HG03135 (cell line): ENCODE measurements around the gene TMEM131.

ENCODE experiments used
- ATAC-seq: cut with Tn5 transposase; IDR thresholded peaks from one replicate; pipeline ENCODE4 v1.9.1; 2021; ENCODE audit warnings: mild to moderate bottlenecking, moderate library complexity; ENCODE audit not compliant: unreplicated experiment

The TMEM131 gene

DNA sequence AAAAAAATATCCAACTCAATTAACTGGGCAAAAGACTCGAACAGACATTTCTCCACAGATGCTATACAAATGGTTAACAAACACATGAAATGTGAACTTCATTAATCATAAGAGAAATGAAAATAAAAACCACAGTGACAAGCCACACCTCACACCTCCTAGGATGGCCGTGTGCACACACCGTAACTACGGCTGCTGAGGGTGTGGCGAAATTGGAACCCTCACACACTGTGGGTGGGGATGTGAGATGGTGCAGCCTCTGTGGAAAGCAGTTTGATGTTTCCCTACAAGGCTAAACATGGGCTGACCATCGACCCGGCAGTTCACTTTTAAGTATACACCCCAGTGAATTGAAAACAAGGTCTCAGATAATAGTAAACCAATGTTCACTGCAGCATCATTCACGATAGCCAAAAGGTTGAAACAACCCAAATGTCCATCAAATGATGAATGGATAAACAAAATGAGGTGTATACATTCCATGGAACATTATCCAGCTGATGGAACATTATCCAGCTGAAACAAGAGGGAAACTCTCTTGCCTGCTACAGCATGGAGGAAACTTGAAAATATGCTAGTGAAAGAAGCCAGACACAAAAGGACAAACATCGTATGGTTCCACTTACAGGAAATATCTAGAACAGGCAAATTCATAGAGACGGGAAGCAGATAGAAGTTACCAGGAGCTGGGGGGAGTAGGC is 250.1 kb downstream of the TMEM131 start:
- no peak for ATAC-seq

- no peak for ATAC-seq
Measured at GRCh38 chr2:97743913-97744312, 251.8 kb downstream of the TMEM131 start.

GRCh38 chr2:97742381-97742847 is 253.3 kb downstream of the TMEM131 start:
- no peak for ATAC-seq

GRCh38 chr2:97741686-97742085 is 254.1 kb downstream of the TMEM131 start:
- no peak for ATAC-seq

GRCh38 chr2:97741251-97741650 is 254.5 kb downstream of the TMEM131 start:
- ATAC-seq = no peak

- ATAC-seq = no peak
Measured at GRCh38 chr2:97740590-97741182, 255.1 kb downstream of the TMEM131 start.

DNA sequence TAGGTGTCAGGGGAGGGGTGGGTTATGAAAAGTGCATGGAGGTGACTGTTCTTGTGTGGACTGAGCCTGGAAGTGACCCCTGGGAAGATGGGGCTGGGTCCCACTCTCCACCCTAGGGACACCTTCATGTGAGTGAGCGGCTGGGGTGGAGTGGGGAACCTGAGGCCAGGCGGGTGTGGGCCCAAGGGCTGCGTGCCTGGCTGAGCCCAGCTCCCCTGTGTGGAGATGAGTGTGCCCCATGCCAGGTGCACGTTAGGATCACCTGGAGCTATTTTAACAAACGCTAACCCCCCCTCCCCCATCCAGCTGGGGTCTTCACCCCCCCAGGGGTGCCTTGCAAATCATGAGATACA is 255.9 kb downstream of the TMEM131 start:
- ATAC-seq = no peak

GRCh38 chr2:97739020-97739892 is 256.5 kb downstream of the TMEM131 start:
- ATAC-seq = no peak

GRCh38 chr2:97738179-97739019 is 257.3 kb downstream of the TMEM131 start:
- no peak for ATAC-seq

- ATAC-seq = no peak
Measured at GRCh38 chr2:97737421-97738178, 258.1 kb downstream of the TMEM131 start.

GRCh38 chr2:97736608-97737330 is 259.0 kb downstream of the TMEM131 start:
- ATAC-seq = no peak

GRCh38 chr2:97736185-97736584 is 259.6 kb downstream of the TMEM131 start:
- no peak for ATAC-seq

- ATAC-seq = no peak
Measured at GRCh38 chr2:97735161-97735561, 260.6 kb downstream of the TMEM131 start.

- no peak for ATAC-seq
Measured at GRCh38 chr2:97734061-97735051, 261.4 kb downstream of the TMEM131 start.

DNA sequence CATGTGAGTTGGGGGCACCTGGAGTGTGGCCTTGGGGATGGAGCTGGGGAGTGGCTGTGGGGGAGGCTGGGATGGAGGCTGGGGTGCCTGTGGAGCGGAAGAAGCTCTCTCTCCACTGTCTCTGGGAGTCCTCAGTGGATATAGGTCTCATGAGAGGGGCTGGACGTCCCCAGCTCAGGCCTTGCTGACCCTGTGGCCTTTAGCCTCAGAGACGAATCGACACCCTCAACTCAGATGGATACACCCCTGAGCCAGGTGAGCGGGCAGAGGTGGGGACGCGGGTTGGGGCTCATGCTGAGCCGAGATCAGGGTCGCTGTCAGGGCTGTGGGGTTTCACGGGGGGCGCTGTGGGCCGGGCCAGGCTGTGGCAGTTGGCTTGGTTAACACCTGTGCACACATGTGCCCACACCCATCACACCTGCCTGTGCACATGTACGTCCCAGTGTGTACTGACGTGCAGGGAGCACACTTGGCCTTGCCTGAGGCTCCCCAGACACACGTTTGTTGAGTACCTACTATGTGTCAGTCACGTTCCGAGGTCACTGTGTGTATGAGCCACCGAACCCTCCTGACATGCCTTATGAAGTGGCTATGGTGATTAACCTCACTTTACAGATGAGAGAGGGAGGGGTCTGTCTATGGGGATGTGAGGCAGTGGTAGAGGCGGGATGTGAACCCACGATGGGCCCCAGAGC is 262.3 kb downstream of the TMEM131 start:
- no peak for ATAC-seq

DNA sequence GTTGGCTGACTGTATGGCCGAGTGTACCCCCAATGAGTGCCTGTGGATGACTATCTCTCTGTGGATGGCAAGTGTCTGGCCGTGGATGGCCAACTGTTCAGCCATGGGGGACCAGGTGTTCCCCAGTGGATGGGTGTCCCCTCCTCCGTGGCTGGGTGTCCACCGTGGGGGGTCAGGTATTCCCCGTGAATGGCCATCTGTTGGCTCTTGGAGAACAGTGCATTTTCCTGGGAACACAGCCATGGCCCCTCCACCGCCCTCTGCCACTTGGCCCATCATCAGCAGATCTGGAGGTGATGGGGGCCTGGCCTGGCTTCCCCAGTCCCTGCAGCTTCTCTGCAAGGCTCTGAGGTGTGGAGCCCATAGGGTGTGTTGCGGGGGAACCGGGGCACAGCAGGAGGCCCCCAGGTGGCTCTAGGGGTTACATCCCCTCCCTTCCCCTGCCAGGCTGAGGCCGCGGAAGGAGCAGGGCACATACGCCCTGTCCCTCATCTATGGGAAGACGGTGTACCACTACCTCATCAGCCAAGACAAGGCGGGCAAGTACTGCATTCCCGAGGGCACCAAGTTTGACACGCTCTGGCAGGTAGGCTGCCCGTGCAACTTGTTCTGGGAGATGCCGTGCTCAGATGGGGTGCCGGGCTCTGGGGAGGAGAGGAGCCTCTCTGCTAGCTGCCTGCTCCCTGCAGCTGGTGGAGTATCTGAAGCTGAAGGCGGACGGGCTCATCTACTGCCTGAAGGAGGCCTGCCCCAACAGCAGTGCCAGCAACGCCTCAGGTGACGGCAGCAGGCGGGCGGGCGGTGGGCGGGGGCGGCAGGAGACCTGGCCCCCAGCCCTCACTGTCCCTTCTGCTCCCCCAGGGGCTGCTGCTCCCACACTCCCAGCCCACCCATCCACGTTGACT is 263.1 kb downstream of the TMEM131 start:
- ATAC-seq = no peak
